Activated T-cell treated with anti-CD3 and anti-CD28 coated beads for 4 hours (primary cell): ENCODE results near the gene DCAKD.

Experiments
- DNase-seq: peaks from one replicate; pipeline ENCODE4 v3.0.0-alpha.2; 2020

DCAKD gene

GRCh38 chr17:44997733-44998520, 53.5 kb downstream of the DCAKD start:
- DNase-seq: no peak

- DNase-seq: no peak
Observed at GRCh38 chr17:44996304-44996703, 55.1 kb downstream of the DCAKD start.

GRCh38 chr17:44995436-44996001, 55.9 kb downstream of the DCAKD start:
- DNase-seq: no peak

GRCh38 chr17:44992242-44992939, 59.0 kb downstream of the DCAKD start:
- DNase-seq: no peak

GRCh38 chr17:44990994-44991393, 60.4 kb downstream of the DCAKD start:
- DNase-seq: no peak

GRCh38 chr17:44989552-44990138, 61.8 kb downstream of the DCAKD start:
- no peak for DNase-seq

GRCh38 chr17:44988044-44988942, 63.1 kb downstream of the DCAKD start:
- no peak for DNase-seq

- DNase-seq: no peak
Observed at GRCh38 chr17:44983563-44983962, 67.9 kb downstream of the DCAKD start.

- DNase-seq: no peak
Observed at GRCh38 chr17:44982113-44982702, 69.2 kb downstream of the DCAKD start.

GRCh38 chr17:44981221-44981968, 70.0 kb downstream of the DCAKD start:
- DNase-seq: no peak

- no peak for DNase-seq
Observed at GRCh38 chr17:44979426-44979995, 71.9 kb downstream of the DCAKD start.

- DNase-seq: no peak
Observed at GRCh38 chr17:44978807-44979206, 72.6 kb downstream of the DCAKD start.

GRCh38 chr17:44977814-44978550, 73.5 kb downstream of the DCAKD start:
- DNase-seq: no peak

- no peak for DNase-seq
Observed at GRCh38 chr17:44977065-44977464, 74.4 kb downstream of the DCAKD start.

- DNase-seq: no peak
Observed at GRCh38 chr17:44976206-44976605, 75.2 kb downstream of the DCAKD start.
